SK-N-MC (cell line): ENCODE measurements around the gene TSPY10.
"Not testable (repeated sequence)": the region's sequence is repeated elsewhere in the genome, so short reads cannot be mapped to it uniquely, and the experiment has no call there.

Source experiments
- EZH2 ChIP-seq: fragments of 200-600 bp; sonication (generic); IDR thresholded peaks from one replicate; pipeline ENCODE4 v1.6.1; 2017; ENCODE audit warnings: antibody characterized with exemption
- FOXP2 ChIP-seq: optimal IDR thresholded peaks from 2 replicates; pipeline ENCODE3; 2011; ENCODE audit warnings: mild to moderate bottlenecking, moderate library complexity; ENCODE audit not compliant: insufficient read depth; ENCODE audit errors: extremely low read length, control extremely low read depth
- POLR2AphosphoS5 ChIP-seq: IDR thresholded peaks from 2 replicates; pipeline ENCODE4 v1.6.1; 2012; ENCODE audit warnings: mild to moderate bottlenecking, low read depth, low read length, borderline replicate concordance

DNA sequence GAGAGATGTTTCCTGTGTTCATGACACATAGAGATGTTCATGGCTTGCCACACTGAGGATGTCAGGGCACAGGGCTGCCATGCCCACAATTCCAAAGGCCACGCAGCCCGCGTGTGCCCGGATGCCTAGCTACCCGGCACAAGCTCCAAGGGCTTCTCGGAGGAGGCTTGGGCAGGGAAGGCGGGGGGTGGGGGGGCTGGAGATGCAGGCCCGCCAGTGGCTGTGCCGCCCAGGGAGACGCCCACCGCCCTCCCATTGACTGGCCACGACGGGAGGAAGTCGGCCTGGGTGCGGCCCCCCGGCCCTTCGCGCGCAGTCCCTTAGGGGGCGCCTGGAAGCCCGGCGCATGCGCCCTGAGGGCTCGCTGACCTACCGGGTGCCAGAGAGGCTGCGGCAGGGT lies 40.7 kb upstream of the TSPY10 start, which contains the start of gene TSPY9:
- not testable (repeated sequence) for TF ChIP-seq EZH2, POLR2AphosphoS5, FOXP2
